HG02642 (cell line): ENCODE data around the gene OR2V2.
"Not testable (repeated sequence)": the region's sequence is repeated elsewhere in the genome, so short reads cannot be mapped to it uniquely, and the experiment has no call there.

ENCODE experiments used
- ATAC-seq: cut with Tn5 transposase; IDR thresholded peaks from one replicate; pipeline ENCODE4 v1.9.1; 2021; ENCODE audit warnings: mild to moderate bottlenecking; ENCODE audit not compliant: unreplicated experiment, poor library complexity

OR2V2 gene

DNA sequence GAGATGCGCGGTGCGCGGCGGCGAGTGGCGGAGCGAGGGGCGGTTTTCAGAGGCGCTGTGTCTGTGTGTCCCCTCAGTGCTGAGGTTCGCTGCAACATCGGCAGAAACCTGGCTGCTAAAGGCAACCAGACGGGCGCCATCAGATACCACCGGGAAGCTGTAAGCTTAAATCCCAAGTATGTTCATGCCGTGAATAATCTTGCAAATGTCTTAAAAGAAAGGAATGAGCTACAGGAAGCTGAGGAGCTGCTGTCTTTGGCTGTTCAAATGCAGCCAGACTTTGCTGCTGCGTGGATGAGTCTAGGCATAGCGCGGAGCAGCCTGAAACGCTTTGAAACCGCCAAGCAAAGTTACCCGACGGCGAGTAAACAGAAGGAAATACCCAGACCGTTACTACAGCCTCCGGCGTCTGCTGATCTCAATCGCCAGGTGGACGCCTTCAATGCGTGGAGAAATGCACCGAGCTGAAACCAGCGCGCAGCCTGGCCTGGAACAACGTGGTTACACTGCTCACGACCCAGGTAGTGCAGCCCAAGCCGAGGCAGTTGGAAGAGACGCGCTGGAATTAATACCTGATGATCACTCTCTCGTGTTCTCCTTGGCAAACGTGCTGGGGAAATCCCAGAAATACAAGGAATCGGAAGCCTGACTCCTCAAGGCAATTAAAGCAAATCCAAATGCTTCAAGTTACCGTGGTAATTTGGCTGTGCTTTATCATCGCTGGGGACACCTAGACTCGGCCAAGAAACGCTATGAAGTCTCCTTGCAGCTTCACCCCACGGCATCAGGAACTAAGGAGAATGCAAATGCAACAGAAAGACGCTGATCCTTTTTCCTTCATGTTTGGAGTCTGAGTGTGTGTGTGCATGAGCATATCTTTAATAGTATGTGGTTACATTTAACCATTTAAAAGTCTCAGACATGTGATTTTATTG is 32.3 kb upstream of the OR2V2 start:
- no peak for ATAC-seq

DNA sequence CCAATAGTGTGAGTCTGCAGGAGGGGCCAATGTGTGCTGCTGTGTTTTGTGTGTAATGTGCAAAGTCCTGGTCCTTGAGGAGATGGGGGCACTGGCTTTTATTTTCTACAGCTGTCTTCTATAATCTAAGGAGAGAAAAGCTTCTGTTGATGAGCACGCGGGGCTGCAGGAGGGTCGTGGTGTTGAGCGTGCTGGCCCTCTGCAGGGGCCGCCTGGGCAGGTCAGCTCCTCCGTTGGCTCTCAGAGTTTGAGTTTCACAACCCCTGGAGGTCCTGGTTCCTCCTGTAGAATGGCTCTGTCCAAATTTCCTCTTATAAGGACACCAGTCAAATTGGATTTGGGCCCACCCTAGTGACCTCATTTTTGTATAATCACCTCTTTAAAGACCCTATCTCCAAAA is 29.0 kb upstream of the OR2V2 start:
- ATAC-seq: no peak

DNA sequence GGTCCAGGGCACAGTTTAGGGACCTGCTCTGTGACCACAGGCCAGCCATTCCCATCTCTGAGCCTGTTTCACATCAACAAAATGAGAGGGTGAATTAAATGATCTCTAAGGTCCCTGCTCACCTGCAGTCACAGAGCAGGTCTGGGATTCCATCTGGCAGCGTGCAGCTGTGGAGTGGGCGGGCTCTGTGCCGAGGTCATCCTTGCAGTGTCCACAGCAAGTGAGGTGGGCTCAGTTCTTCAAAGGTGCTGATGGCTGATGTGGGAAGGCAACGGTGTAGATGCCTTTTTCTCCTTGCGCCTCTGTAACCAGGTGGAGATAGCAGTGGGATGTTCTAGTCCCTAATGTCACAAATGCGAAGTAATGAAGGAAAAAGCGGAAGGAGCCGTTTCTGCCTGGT is 28.3 kb upstream of the OR2V2 start:
- no peak for ATAC-seq

DNA sequence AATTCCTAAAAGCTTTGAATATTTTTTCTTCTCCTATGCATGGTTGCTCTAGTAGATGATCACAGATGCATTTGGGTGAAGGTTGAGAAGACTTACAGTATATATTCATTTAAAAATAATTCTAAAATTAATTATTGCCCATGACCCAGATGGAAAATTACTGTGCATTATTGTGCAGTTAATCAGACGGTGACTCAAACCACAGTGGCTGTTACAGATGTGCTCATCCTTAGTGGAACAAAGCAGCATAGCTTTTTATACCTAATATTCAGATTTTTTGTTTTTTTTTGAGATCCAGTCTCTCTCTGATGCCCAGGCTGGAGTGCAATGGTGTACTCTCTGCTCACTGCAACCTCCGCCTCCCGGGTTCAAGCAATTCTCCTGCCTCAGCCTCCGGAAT is 27.1 kb upstream of the OR2V2 start:
- ATAC-seq: no peak

DNA sequence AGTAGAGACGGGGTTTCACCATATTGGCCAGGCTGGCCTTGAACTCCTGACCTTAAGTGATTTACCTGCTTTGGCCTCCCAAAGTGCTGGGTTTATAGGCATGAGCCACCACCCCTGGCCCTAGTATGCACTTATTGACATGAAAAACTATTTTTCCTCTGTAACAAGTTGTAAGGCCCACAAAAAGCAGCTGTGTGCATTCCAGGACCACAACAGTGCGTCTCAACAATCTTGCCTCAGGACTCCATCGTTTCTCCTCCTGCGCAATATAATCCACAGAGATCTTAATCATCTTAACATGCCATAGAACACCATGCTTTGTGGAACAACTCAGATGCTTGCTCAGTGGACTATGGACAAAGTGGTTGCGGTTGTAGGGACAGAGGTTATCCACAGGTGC is 26.6 kb upstream of the OR2V2 start:
- ATAC-seq: no peak

DNA sequence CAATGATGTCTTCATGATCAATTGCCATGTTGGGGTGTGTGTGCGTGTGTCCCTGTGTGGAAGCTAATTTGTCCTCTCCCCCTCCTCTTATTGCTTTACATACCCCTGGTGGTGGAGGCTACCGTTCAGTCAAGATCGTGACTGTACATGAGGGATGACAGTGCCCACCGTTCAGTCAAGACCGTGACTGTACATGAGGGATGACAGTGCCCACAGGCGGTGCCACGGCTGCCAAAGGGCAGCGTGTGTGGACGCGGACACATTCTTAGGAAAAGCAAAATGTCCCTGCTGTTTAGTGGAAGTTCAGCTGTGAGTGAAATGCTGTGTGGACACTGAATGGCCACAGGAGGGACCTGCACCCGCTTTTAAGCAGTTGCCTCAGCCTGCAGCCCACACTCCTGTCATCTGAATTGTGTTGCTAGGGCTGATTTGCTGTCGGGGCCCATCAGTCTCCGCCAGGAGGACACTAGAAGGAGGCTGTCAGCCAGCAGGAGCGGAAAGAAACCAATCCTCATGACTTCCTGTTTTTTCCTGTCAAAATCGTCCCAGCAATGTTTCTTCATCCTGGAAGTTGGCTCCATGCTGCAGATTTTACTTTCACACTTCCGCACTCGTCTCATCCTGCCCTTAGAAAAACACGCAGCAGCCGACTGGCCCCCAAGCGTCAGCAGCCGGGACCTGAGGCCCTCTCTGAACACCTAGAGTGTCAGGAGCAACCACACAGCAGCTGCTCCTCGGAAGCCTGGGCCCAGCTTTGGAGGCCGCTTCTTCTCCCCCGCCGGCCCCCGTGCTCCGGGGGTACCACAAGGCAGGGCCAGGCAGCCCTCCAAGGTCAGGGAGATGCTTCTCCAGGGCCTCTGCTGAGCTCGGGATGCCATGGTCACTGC is 25.5 kb upstream of the OR2V2 start:
- no peak for ATAC-seq

DNA sequence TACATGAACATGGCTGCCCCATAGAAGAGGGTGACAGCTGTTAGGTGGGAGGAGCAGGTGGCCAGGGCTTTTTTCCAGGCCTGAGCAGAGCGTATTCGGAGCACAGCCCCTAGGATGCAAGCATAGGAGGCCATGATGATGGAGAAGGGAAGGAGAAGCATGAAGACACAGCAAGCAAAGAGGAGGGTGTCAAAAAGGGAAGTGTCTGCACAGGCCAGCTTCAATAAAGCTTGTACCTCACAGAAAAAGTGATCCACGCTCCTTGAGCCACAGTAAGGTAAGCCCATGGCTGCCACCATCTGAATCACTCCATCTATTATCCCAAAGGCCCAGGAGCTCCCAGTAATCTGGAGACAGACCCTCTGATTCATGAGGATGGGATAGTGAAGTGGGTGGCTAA is 22.9 kb upstream of the OR2V2 start:
- no peak for ATAC-seq

DNA sequence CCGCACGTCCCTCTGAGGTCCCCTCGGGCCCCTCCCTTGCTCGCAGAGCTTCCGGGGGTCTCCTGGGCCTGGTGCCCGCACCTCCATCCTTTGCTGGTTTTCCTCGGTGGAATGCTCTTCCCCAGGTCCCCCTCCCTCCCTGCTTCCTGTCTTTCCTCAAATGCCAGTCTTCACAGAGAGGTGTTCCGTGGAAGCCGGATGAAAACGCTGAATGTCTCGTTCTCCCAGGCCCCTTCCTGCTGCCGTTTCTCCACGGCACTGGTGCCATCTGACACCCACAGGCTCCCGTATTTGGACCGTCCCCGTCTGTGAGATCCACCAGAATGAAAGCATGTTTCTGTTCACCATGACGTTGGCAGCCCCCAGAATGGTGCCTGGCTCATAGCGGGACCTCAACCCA is 20.5 kb upstream of the OR2V2 start:
- no peak for ATAC-seq

DNA sequence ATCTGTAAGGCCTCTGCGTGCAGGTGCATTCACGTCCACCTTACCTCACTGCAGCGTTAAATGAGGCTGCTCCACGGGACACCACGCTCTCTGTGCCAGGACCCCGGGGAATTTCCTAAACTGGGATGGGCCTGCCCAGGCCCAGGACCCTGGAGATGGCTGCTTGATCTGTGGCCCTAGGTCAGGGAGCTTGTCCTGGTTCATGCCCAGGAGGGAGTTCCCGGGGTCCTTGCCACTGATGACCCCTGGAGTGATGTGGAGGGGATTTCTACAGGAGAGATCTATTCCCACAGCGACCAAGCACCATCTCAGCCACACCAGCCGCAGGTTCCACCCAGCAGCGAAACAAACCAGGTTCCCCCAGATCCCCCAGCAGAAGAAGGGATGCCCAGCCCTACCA is 19.9 kb upstream of the OR2V2 start:
- ATAC-seq: no peak

DNA sequence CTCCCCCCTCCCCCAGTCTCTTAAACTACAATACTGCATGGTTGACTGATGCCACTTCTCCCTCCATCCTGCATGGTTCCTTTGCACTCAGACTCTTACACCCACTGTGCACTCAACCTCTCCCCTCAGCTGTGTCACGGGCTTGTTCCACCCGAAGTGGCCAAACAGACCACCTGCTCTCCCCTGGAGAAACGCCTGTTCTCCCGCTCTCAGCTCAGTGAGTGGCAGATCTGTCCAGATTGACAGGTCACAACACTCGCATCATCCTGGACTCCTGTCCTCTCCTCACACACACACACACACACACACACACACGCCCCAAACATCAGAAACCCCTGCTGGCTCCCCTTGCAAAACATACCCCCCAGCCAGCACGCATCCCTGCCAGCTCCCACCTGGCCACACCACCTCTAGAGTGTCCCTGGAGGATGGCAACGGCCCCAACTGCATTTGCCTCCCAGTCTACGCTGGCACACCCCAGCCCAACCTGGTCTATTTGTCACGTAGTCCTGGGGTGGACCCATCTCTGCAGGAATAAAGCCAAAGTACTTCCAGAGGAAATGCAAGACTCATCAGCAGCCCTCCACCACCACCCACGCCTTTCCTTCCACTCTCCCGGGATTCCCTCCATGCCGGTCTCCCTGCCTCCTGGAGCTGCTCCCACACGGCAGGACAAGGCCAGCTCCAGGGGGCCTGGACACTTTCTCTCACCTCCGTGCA is 19.3 kb upstream of the OR2V2 start:
- no peak for ATAC-seq

DNA sequence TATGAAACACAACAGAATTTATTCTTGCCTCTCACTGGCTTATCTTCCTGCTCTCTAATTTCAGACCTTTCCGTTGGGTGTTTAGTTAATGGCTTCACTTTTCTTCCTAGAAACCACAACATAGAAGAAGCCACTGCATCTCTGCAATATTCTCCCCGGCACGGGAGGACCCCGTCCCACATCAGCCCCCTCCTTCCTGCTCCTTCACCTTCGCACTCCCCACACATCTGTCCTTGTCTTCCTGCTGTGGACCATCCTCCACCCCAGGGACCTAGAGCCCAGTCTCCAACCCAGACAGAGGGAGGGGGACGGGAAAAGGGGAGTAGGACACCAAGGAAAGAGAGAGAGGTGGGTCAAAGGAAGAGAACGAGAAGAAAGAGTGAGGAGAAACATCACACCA is 17.8 kb upstream of the OR2V2 start:
- no peak for ATAC-seq

DNA sequence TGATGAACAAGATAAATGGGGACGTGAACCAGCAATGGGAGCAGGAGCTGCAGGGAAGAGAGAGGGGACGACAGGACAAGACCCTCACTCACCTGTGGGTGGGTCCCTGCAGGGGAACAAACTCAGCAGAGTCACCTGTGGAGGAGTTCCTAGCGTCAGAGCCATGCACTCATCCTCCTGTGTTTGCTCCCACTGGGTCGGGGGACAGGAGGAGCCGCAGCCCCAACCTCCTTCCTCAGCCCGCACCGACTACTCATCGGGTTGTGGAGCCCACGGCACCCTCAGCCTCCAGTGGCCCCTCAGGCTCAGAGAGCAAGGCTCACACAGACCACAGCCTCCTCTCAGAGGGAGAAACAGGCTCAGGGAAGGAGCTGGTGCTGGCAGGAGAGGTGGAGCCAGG is 17.3 kb upstream of the OR2V2 start:
- not testable (repeated sequence) for ATAC-seq

DNA sequence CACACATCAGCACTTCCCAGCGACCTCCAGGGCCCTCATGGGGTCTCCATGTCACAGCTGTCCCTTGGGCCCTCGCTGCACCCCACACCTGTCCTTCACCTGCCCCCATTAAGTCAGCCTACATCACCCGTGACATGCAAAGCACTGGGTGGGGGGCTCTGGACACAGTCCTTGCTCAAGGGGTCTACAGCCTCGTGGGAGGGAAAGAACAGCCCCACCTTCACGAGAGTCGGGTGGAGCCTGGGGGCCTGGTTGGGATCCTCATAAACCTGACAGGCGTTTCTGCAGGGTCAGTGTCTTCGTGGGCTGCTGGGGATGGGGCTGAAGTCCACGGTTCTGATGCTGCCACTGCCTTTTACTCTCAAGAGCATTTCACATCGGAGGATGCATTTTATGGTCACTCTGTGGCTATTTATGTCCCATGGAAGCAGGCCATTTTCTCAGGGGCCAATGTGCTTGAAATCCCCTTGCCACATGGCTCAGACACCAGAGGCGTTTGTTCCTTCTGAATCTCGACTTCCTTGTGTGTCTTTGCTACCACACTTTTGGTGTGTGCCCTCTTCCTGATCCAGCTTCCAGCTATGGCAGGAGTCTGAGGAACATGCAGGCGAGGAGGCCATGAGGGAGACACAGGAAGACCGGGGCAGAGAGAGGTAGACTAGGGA is 16.4 kb upstream of the OR2V2 start, which contains the start of gene OR2V1:
TSS of gene OR2V1 (minus strand) at position 338 of the 665 bp plus-strand sequence. CDS start 5,865 bp downstream, outside the sequence.
- no peak for ATAC-seq

DNA sequence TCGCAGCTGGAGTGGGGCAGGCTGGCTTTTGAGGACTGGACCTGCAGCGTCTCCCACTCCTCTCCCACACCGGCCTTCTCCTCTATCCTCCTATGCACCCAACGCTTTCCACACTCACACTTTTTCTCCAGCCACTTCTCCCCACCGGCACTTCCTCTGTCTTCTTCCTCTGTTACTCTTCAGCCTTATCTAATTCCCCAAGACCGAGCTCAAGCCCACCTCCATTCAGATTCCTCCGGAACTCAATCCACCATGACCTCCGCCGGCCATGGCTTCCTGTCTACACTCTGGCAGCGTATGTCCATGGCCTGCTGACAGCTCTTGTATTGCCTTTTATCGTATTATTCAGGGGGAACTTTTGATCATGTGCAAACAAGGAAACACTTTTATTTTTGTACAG is 15.9 kb upstream of the OR2V2 start:
- ATAC-seq: no peak

DNA sequence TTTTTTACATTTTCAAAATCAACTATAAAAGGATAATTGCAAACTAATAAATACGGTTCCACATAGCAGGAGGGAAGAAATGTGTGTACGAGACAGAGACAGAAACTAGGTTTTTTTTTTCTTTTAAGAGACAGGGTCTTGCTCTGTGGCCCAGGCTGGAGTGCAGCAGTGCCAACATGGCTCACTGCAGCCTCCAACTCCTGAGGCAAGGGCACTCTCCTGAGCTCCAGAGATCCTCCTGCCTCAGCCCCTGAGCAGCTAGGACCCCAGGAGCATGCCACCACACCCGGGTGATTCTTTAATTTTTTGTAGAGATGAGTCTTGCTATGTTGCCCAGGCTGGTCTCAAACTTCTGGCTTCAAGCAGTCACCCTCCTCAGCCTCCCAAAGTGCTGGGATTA is 14.3 kb upstream of the OR2V2 start:
- no peak for ATAC-seq

DNA sequence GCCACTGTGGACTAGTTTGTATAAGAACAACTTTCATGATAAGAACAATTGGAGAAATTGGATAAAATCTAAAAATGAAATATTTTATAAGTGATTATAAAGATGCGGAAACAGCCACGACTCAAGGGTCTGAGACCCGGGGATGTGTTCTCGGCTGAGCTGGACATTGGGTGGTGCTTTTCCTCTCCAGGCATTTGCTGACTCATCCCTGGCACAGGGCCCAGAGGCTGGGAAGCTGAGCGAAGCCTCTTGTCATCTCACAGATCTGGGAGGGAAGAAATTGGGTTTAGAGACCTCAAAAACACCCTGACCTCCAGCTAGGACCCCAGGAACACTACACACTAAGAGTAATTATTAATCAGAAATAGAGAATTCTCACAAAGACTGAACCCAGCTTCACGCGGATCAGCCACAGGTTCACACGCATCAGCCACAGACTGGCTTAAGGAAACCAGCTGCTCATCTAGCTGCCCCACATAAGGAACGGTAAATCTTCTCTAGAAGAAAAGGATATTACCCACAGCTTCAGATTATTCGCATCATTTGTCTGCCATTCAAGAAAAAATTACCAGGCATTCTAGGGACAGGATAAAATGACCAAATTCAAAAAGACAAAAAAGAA is 13.7 kb upstream of the OR2V2 start:
- ATAC-seq: no peak

DNA sequence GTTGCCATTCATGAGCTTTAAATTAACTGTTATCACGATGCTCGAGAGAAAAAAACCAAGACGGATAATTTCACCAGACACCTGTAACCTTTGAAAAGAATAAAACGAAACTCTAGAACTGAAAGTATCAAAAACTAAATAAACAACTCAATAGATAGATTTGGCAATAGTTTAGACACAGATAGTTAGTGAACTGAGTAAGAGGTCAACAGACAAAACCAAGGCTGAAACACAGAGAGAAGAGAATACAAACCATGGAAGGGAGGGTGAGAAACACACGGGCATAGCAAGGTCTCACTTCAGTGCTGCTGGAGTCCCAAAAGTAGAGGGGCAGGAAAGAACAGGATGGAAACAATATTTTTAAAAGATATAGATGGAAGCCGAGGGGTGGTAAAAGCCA is 13.1 kb upstream of the OR2V2 start:
- ATAC-seq: no peak

DNA sequence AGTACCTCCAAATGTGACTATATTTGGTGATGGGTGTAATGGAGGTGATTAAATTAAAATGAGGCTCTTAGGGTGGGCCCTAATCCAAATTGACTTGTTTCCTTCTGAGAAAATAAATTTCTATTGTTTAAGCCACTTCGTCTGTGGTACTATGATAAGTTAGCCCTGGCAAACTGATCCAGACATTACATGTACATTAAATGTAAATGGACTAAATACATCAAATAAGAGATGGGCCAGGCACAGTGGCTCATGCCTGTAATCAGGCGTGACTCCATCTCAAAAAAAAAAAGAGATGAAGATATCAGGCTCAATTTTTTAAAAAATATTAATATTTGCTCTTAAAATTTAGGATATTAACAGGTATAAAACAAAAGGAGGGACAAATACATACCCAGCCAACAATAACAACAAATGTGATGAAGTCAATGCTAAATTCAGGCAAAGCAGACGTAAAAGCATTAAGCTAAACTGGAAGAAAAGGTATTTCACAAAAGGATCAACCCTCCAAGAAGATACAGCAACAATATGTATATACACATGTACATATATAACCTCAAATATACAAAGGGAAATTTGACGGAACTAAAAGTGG is 10.9 kb upstream of the OR2V2 start:
- no peak for ATAC-seq

DNA sequence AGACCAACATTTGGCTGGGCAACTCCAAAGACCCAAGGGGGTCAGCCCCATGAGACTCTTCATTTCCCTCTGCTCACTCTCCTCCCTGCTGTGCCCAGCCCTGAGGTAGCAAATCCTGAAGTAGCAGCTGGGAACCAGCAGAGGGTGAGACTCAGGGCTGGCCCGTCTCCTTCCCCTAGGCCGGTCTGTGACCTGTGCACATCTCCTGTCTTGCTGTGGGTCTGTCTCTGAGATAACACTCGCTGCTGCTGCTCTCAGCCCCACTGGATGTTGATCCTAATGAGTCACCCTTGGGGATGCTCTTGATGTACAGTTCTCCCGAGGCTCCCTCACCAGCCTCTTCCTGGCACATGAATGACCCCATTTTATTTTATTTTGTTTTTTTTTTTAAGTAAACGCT is 9.1 kb upstream of the OR2V2 start:
- no peak for ATAC-seq
